Hepatocyte (in vitro differentiated cells): ENCODE results near the gene THY1. TPM values are rescaled to one million over a fixed set of nuclear protein-coding genes. Genes with fewer than 3 reads are reported as not detected.

Source experiments
- DNase-seq: peaks from one replicate; pipeline ENCODE4 v3.0.0-alpha.2; 2016; ENCODE audit warnings: low spot score
- H2AFZ ChIP-seq: fragments of 200-600 bp; sonication (generic); 2 replicates; pipeline ENCODE4 v1.6.0; 2016; ENCODE audit warnings: antibody characterized with exemption, mild to moderate bottlenecking
- H3K27ac ChIP-seq: fragments of 200-600 bp; sonication (generic); 2 replicates; pipeline ENCODE4 v1.5.1; 2016; ENCODE audit warnings: mild to moderate bottlenecking
- H3K27me3 ChIP-seq: fragments of 200-600 bp; sonication (generic); 2 replicates; pipeline ENCODE4 v1.6.1; 2016
- H3K36me3 ChIP-seq: fragments of 200-600 bp; sonication (generic); replicated peaks from 2 replicates; pipeline ENCODE4 v1.5.1; 2016; ENCODE audit warnings: low read depth; ENCODE audit not compliant: insufficient read depth
- H3K4me1 ChIP-seq: fragments of 200-600 bp; sonication (generic); 2 replicates; pipeline ENCODE4 v1.5.1; 2016; ENCODE audit warnings: mild to moderate bottlenecking, moderate library complexity; ENCODE audit not compliant: insufficient read depth
- H3K4me2 ChIP-seq: fragments of 200-600 bp; sonication (generic); 2 replicates; pipeline ENCODE4 v1.6.0; 2016
- H3K4me3 ChIP-seq: fragments of 200-600 bp; sonication (generic); 2 replicates; pipeline ENCODE4 v1.5.1; 2016; ENCODE audit warnings: mild to moderate bottlenecking
- H3K79me2 ChIP-seq: fragments of 200-600 bp; sonication (generic); 2 replicates; pipeline ENCODE4 v1.6.0; 2017; ENCODE audit warnings: mild to moderate bottlenecking
- H3K9me2 ChIP-seq: fragments of 200-600 bp; sonication (generic); replicated peaks from 2 replicates; pipeline ENCODE4 v1.6.0; 2017; ENCODE audit warnings: mild to moderate bottlenecking; ENCODE audit not compliant: insufficient read depth
- H3K9me3 ChIP-seq: fragments of 200-600 bp; sonication (generic); 2 replicates; pipeline ENCODE4 v1.5.1; 2016; ENCODE audit warnings: low read depth, mild to moderate bottlenecking
- H4K20me1 ChIP-seq: fragments of 200-600 bp; sonication (generic); 2 replicates; pipeline ENCODE4 v1.6.0; 2016; ENCODE audit warnings: mild to moderate bottlenecking; ENCODE audit not compliant: insufficient read depth, poor library complexity, severe bottlenecking
- EZH2 ChIP-seq: fragments of 200-600 bp; sonication (generic); IDR thresholded peaks from 2 replicates; pipeline ENCODE4 v1.6.1; 2016; ENCODE audit warnings: antibody characterized with exemption, mild to moderate bottlenecking, borderline replicate concordance
- EZH2phosphoT487 ChIP-seq: fragments of 200-600 bp; sonication (generic); IDR thresholded peaks from one replicate; pipeline ENCODE4 v1.6.1; 2018; ENCODE audit warnings: antibody characterized with exemption, mild to moderate bottlenecking, low read depth, moderate library complexity; ENCODE audit not compliant: unreplicated experiment, severe bottlenecking
- WGBS: methylation state at CpG from one replicate; pipeline ENCODE4 v1.1.6; 2016; ENCODE audit warnings: low lambda C conversion rate; ENCODE audit errors: missing lambda C conversion rate; 5-methylcytosine and 5-hydroxymethylcytosine counted together
- polyA plus RNA-seq: library from polyadenylated mRNA; unstranded; fragments of >200 nt; fragmentation: Nextera tagmentation; extraction: Ambion mirVana; gene quantifications from 2 replicates; pipeline ENCODE4 v1.2.1, GENCODE V29; 2016
- total RNA-seq: library from RNA; depleted of rRNA; stranded (reverse); fragments of >200 nt; gene quantifications from 2 replicates; pipeline ENCODE4 v1.2.3, GENCODE V29; 2014
- TF ChIP-seq, protein P1 (sequence below): fragments of 200-600 bp; sonication (generic); IDR thresholded peaks from 2 replicates; pipeline ENCODE4 v1.5.1; 2016; ENCODE audit warnings: antibody characterized with exemption, mild to moderate bottlenecking; ENCODE audit not compliant: poor library complexity

The THY1 gene
- total and polyA plus RNA-seq, 2 experiments from 2014 or later: 52.1 to 156 TPM

DNA sequence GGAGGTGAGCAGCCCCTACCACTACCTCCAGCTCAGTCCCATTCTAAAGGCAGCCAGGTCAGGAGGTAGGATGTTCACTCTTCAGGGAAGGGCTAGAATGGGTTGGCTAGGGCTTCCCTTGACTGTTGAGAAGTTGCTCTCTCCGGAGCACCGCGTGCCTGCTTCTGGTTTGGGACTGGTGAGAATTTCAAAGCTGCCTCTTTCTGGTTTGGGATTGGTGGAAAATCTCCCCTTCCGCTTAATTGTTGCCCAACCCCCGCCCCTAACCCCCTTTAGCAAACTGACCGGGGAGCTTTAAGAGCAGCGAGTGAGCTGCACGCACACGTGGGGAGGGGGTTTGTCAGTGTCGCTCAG is 42.2 kb downstream of the THY1 start:
- no peaks in the 10 kb centered on the region for H3K9me2 ChIP-seq
- peaks cover 10% of the 10 kb centered on the region for H3K27me3 ChIP-seq
- peak overlapping the region; percentile 15 for H3K4me3 ChIP-seq
- peak overlapping the region; percentile 21 for H2AFZ ChIP-seq
- 2% methylated on average over 10 of the region's 10 CpGs for WGBS
- DNase-seq: no peak
- peak overlapping the region; percentile 86 for H3K4me2 ChIP-seq
- no peaks in the 10 kb centered on the region for H4K20me1 ChIP-seq
- no peaks in the 10 kb centered on the region for H3K36me3 ChIP-seq
- peaks cover 20% of the 10 kb centered on the region for H3K4me1 ChIP-seq
- no peaks in the 10 kb centered on the region for H3K9me3 ChIP-seq
- TF ChIP-seq, protein P1, sequence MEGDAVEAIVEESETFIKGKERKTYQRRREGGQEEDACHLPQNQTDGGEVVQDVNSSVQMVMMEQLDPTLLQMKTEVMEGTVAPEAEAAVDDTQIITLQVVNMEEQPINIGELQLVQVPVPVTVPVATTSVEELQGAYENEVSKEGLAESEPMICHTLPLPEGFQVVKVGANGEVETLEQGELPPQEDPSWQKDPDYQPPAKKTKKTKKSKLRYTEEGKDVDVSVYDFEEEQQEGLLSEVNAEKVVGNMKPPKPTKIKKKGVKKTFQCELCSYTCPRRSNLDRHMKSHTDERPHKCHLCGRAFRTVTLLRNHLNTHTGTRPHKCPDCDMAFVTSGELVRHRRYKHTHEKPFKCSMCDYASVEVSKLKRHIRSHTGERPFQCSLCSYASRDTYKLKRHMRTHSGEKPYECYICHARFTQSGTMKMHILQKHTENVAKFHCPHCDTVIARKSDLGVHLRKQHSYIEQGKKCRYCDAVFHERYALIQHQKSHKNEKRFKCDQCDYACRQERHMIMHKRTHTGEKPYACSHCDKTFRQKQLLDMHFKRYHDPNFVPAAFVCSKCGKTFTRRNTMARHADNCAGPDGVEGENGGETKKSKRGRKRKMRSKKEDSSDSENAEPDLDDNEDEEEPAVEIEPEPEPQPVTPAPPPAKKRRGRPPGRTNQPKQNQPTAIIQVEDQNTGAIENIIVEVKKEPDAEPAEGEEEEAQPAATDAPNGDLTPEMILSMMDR: no peak
- TF ChIP-seq EZH2phosphoT487 (no peak), EZH2 (no peak)
- H3K27ac ChIP-seq: no peak overlapping the region
- no peaks in the 10 kb centered on the region for H3K79me2 ChIP-seq

DNA sequence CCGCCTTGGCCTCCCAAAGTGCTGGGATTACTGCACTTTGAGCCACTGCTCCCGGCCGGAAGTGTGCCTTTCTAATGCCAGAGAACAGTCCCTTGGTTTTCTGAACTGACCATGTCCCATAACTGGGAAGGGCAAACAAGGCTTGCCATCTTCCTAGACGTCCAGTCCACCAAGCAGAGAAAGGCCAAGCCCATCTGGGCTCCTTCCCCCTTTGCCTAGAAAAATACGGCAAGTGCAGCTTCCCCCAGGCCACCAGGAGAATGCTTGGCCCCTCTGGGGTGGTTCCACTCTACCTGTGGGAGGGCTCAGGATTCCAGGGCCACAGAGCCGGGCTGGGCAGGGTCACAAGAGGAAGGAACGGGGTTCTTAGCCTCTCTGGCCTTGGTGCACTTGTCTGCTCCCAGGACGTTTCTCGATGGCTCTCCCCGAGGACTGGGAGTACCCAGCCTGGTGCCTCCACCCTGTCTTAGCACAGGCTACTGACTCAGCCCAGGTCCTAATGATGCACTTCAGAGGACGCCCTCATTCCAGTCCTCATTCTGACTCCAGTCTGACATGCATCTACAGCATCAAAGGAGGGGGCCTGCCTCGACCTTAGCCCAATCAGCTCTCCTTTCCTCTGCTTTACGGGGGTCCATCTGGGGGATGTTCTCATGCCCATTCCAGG is 42.7 kb downstream of the THY1 start:
- Histone ChIP-seq H3K79me2 (no peaks in the 10 kb centered on the region), H3K4me3 (no peak overlapping the region), H3K9me3 (no peaks in the 10 kb centered on the region), H3K36me3 (no peaks in the 10 kb centered on the region), H4K20me1 (no peaks in the 10 kb centered on the region), H3K4me1 (peaks cover 20% of the 10 kb centered on the region), H3K27me3 (peaks cover 10% of the 10 kb centered on the region), H3K9me2 (no peaks in the 10 kb centered on the region), H3K4me2 (peak overlapping the region; percentile 86), H3K27ac (no peak overlapping the region), H2AFZ (no peak overlapping the region)
- DNase-seq: no peak
- TF ChIP-seq EZH2: no peak
- TF ChIP-seq EZH2phosphoT487: no peak
- TF ChIP-seq, protein P1: no peak
- WGBS: 74% methylated on average over 13 of the region's 13 CpGs

DNA sequence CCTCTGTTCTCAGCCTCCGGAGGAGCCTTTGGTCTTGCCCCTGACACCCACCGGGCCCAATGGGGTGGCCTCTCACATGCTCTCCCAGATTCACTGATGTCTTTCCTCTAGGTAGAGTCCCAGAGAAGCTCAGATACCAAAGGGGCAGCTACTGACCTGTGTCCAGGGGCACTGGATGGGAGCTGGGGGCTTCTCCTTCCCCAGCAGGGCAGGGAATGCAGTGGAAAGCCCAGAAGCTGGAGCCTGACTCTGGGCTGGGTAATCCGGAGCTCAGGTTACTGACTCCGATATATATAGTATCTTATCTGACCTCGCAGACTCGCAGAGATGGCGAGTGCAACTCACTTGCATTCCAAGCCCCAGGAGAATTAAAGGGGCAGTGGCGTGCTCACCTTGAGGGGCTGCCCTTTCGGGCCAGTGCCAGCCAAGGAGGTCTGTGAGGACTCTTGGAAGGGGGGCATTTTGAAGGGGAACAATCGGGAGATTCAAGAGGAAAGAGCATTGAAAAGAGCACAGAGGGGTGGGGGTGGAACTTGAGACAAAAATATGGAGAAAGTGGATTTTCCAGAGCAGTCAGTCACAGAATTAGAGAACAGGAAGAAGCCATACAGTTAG is 44.0 kb downstream of the THY1 start:
- Histone ChIP-seq H3K27ac (no peak overlapping the region), H3K4me1 (peaks cover 20% of the 10 kb centered on the region)

More for the DNA sequence above, 44.0 kb downstream of the THY1 start:
- Histone ChIP-seq H4K20me1 (no peaks in the 10 kb centered on the region), H3K4me3 (no peak overlapping the region), H3K4me2 (peak overlapping the region; percentile 18), H3K9me2 (no peaks in the 10 kb centered on the region), H2AFZ (no peak overlapping the region), H3K9me3 (no peaks in the 10 kb centered on the region), H3K79me2 (no peaks in the 10 kb centered on the region), H3K27me3 (peaks cover 1% of the 10 kb centered on the region), H3K36me3 (no peaks in the 10 kb centered on the region)
- no peak for TF ChIP-seq EZH2phosphoT487
- TF ChIP-seq, protein P1: no peak
- TF ChIP-seq EZH2: no peak
- 23% methylated on average over 10 of the region's 10 CpGs for WGBS
- no peak for DNase-seq
